Upper lobe of left lung (tissue), 4 donors: ENCODE results near the gene FCHO1.

Experiments
- CTCF ChIP-seq, 6 experiments: fragments of 450-650 bp in 4 of 6; fragments of 200-600 bp in 2 of 6; sonication (generic) in 2 of 6; IDR thresholded peaks; one replicate each; pipeline ENCODE4 v1.5.1; 2016 to 2019; ENCODE audit warnings: antibody characterized with exemption in 6 of 6
- EP300 ChIP-seq, 4 donors: sonication (generic); formaldehyde crosslinking; IDR thresholded peaks; one replicate each; pipeline ENCODE4 v1.5.1; 2017; ENCODE audit warnings: antibody characterized with exemption in 4 of 4, control low read depth in 2 of 4
- POLR2A ChIP-seq, 4 donors: fragments of 450-650 bp; IDR thresholded peaks; one replicate each; pipeline ENCODE4 v1.5.1; 2016 to 2017; ENCODE audit warnings: antibody characterized with exemption in 4 of 4, mild to moderate bottlenecking in 2 of 4
- POLR2AphosphoS5 ChIP-seq, 2 donors: sonication (generic); formaldehyde crosslinking; IDR thresholded peaks; one replicate each; pipeline ENCODE4 v1.5.1; 2017; ENCODE audit warnings: antibody characterized with exemption in 2 of 2

GRCh38 chr19:17778251-17778967 lies 27.1 kb downstream of the FCHO1 start:
- TF ChIP-seq POLR2A (IDR thresholded peaks at IDR 0.05): no peak
- TF ChIP-seq CTCF (IDR thresholded peaks at IDR 0.05): no peak
- no peak for TF ChIP-seq POLR2AphosphoS5 (IDR thresholded peaks at IDR 0.05)
- no peak for TF ChIP-seq EP300 (IDR thresholded peaks at IDR 0.05)
